HEK293T (cell line): ENCODE data around the gene OTOA.
"Not testable (repeated sequence)": the region's sequence is repeated elsewhere in the genome, so short reads cannot be mapped to it uniquely, and the experiment has no call there.

ENCODE experiments used
- CTCF ChIA-PET: fragments of 350-600 bp; formaldehyde crosslinking; extraction: SDS; loops from one replicate; lab custom pipeline; 2021; ENCODE audit warnings: antibody characterized with exemption, inconsistent platforms; lab: Yijun Ruan, JAX
- POLR2A ChIA-PET: fragments of 350-600 bp; formaldehyde crosslinking; extraction: SDS; loops from one replicate; lab custom pipeline; 2020; ENCODE audit warnings: antibody characterized with exemption, inconsistent platforms; lab: Yijun Ruan, JAX
- DNase-seq: peaks from one replicate; pipeline ENCODE4 v3.0.0; 2012; ENCODE audit warnings: mixed read lengths; ENCODE audit errors: extremely low spot score
- ARNT ChIP-seq: fragments of 450-650 bp; IDR thresholded peaks from 2 replicates; pipeline ENCODE4 v1.6.1; 2017; ENCODE audit warnings: mild to moderate bottlenecking
- BHLHE40 ChIP-seq: fragments of 450-650 bp; IDR thresholded peaks from 2 replicates; pipeline ENCODE4 v1.6.1; 2016; ENCODE audit warnings: mild to moderate bottlenecking, moderate library complexity, borderline replicate concordance
- CTBP1 ChIP-seq: fragments of 450-650 bp; IDR thresholded peaks from 2 replicates; pipeline ENCODE4 v1.6.1; 2016; ENCODE audit warnings: borderline replicate concordance
- ELF4 ChIP-seq: fragments of 450-650 bp; IDR thresholded peaks from 2 replicates; pipeline ENCODE4 v1.6.1; 2017; ENCODE audit warnings: antibody characterized with exemption
- FOXA1 ChIP-seq: fragments of 450-650 bp; IDR thresholded peaks from 2 replicates; pipeline ENCODE4 v1.6.1; 2016; ENCODE audit warnings: mild to moderate bottlenecking
- FOXK2 ChIP-seq: fragments of 450-650 bp; IDR thresholded peaks from 2 replicates; pipeline ENCODE4 v1.6.1; 2016; ENCODE audit warnings: mild to moderate bottlenecking
- FOXM1 ChIP-seq: fragments of 450-650 bp; IDR thresholded peaks from 2 replicates; pipeline ENCODE4 v1.6.1; 2017; ENCODE audit warnings: mild to moderate bottlenecking, borderline replicate concordance
- HDGF ChIP-seq: fragments of 450-650 bp; IDR thresholded peaks from 2 replicates; pipeline ENCODE4 v1.6.1; 2017; ENCODE audit warnings: antibody characterized with exemption, borderline replicate concordance
- L3MBTL2 ChIP-seq: fragments of 450-650 bp; conservative IDR thresholded peaks from 2 replicates; pipeline ENCODE4 v1.6.1; 2016; ENCODE audit warnings: mild to moderate bottlenecking
- LEF1 ChIP-seq: fragments of 450-650 bp; IDR thresholded peaks from 2 replicates; pipeline ENCODE4 v1.6.1; 2017; ENCODE audit warnings: mild to moderate bottlenecking, borderline replicate concordance
- NFRKB ChIP-seq: fragments of 450-650 bp; IDR thresholded peaks from 2 replicates; pipeline ENCODE4 v1.6.1; 2016; ENCODE audit warnings: mild to moderate bottlenecking, moderate library complexity
- SP1 ChIP-seq: fragments of 450-650 bp; IDR thresholded peaks from 2 replicates; pipeline ENCODE4 v1.6.1; 2017
- SUZ12 ChIP-seq: fragments of 450-650 bp; IDR thresholded peaks from 2 replicates; pipeline ENCODE4 v1.6.1; 2016; ENCODE audit warnings: mild to moderate bottlenecking
- TARDBP ChIP-seq: fragments of 450-650 bp; IDR thresholded peaks from 2 replicates; pipeline ENCODE4 v1.6.1; 2016
- ZNF384 ChIP-seq: fragments of 450-650 bp; IDR thresholded peaks from 2 replicates; pipeline ENCODE4 v1.6.1; 2016
- TF ChIP-seq, protein P1 (sequence below): fragments of 450-650 bp; IDR thresholded peaks from 2 replicates; pipeline ENCODE4 v1.6.1; 2016

OTOA gene

GRCh38 chr16:21689107-21689506 is 25.3 kb downstream of the OTOA start:
- TF ChIP-seq FOXK2 (no peak), FOXA1 (no peak), LEF1 (no peak), L3MBTL2 (no peak), BHLHE40 (no peak), ZNF384 (no peak), NFRKB (no peak), TARDBP (no peak)
- TF ChIP-seq, protein P1, sequence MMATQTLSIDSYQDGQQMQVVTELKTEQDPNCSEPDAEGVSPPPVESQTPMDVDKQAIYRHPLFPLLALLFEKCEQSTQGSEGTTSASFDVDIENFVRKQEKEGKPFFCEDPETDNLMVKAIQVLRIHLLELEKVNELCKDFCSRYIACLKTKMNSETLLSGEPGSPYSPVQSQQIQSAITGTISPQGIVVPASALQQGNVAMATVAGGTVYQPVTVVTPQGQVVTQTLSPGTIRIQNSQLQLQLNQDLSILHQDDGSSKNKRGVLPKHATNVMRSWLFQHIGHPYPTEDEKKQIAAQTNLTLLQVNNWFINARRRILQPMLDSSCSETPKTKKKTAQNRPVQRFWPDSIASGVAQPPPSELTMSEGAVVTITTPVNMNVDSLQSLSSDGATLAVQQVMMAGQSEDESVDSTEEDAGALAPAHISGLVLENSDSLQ = no peak
- CTCF ChIA-PET = no interaction called here
- POLR2A ChIA-PET = no interaction called here
- no peak for DNase-seq

DNA sequence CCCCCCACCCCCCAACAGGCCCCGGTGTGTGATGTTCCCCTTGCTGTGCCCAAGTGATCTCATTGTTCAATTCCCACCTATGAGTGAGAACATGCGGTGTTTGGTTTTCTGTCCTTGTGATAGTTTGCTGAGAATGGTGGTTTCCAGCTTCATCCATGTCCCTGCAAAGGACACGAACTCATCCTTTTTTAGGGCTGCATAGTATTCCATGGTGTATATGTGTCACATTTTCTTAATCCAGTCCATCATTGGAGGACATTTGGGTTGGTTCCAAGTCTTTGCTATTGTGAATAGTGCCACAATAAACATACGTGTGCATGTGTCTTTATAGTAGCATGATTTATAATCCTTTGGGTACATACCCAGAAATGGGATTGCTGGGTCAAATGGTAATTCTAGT is 27.2 kb downstream of the OTOA start:
- POLR2A ChIA-PET, CTCF ChIA-PET: not testable (repeated sequence)

GRCh38 chr16:21694609-21695008 is 30.8 kb downstream of the OTOA start:
- TF ChIP-seq, protein P1 = no peak
- no peak for TF ChIP-seq ARNT
- TF ChIP-seq CTBP1 = no peak
- TF ChIP-seq L3MBTL2 = no peak
- ChIA-PET CTCF (interaction anchor here (2.3 kb wide), 1 partner anchor 10 kb away, joined by 6 read pairs; no protein-coding TSS in a partner anchor), POLR2A (no interaction called here)
- no peak for DNase-seq

More for the DNA sequence above, 27.2 kb downstream of the OTOA start:
- not testable (repeated sequence) for DNase-seq

GRCh38 chr16:21697032-21697431 is 33.3 kb downstream of the OTOA start:
- TF ChIP-seq BHLHE40 (no peak), FOXK2 (no peak), HDGF (no peak), SUZ12 (no peak), ZNF384 (no peak), ELF4 (no peak), CTBP1 (no peak), LEF1 (no peak), SP1 (no peak), ARNT (no peak), NFRKB (no peak), L3MBTL2 (no peak), FOXM1 (no peak), TARDBP (no peak), FOXA1 (no peak)
- TF ChIP-seq, protein P1 = no peak
- DNase-seq = no peak
- POLR2A ChIA-PET = no interaction called here
- CTCF ChIA-PET = no interaction called here

- DNase-seq = no peak
- CTCF ChIA-PET = no interaction called here
- POLR2A ChIA-PET = no interaction called here
- TF ChIP-seq NFRKB = no peak
- TF ChIP-seq CTBP1 = no peak
- TF ChIP-seq FOXK2 = no peak
- no peak for TF ChIP-seq SP1
- no peak for TF ChIP-seq HDGF
- no peak for TF ChIP-seq FOXA1
- no peak for TF ChIP-seq ZNF384
- no peak for TF ChIP-seq SUZ12
- TF ChIP-seq LEF1 = no peak
- TF ChIP-seq TARDBP = no peak
- TF ChIP-seq L3MBTL2 = no peak
- no peak for TF ChIP-seq ELF4
Measured at GRCh38 chr16:21698169-21699032, 34.6 kb downstream of the OTOA start.

DNA sequence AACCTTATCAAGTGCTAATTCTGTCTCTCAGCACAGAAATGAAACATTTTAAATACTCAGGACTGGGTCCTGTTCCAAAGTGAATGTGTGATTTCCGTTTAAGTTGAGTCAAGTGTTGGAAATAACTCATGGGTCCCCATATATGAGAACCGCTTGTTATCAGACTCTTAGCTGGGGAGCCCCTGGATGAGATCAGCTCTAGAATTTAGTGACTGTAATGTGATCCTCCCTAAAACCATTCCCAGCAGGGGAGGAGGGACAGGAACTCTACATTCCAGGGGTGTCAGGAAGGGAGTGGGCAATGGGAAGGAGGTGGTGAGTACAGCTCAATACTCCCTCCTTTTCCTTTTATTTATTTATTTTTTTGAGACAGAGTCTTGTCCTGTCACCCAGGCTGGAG is 37.5 kb downstream of the OTOA start:
- ChIA-PET CTCF (interaction anchor here (0.5 kb wide), 1 partner anchor 44 kb away, joined by 3 read pairs; no protein-coding TSS in a partner anchor), POLR2A (no interaction called here)
- TF ChIP-seq CTBP1 = no peak
- no peak for TF ChIP-seq TARDBP
- TF ChIP-seq ZNF384 = no peak
- no peak for TF ChIP-seq L3MBTL2
- TF ChIP-seq ELF4 = no peak
- TF ChIP-seq FOXM1 = no peak
- TF ChIP-seq SUZ12 = no peak
- no peak for TF ChIP-seq FOXA1
- TF ChIP-seq, protein P1 = no peak
- TF ChIP-seq BHLHE40 = no peak
- no peak for TF ChIP-seq SP1
- TF ChIP-seq NFRKB = no peak
- TF ChIP-seq ARNT = no peak
- no peak for TF ChIP-seq LEF1
- TF ChIP-seq FOXK2 = no peak
- TF ChIP-seq HDGF = no peak
- no peak for DNase-seq
